Endothelial cell of umbilical vein (primary cell): ENCODE data around the gene RPS14. TPM values are rescaled to one million over a fixed set of nuclear protein-coding genes. Genes with fewer than 3 reads are reported as not detected.
A peak's percentile ranks its signal among the peaks of the same experiment; 100 is the strongest.

Source experiments
- BruUV-seq: library from RNA; stranded (reverse); fragments of 400-500 nt; replicated peaks from 2 replicates; lab custom pipeline; 2021; lab: Mats Ljungman, UMichigan
- CTCF ChIA-PET: fragments of 300-600, 350-600 bp; sonication (Branson Sonifier 250); formaldehyde crosslinking; loops from one replicate; lab custom pipeline; 2021; ENCODE audit warnings: antibody characterized with exemption, inconsistent platforms; lab: Charles Lee
- POLR2A ChIA-PET: fragments of 300-600, 350-600 bp; sonication (Branson Sonifier 250); formaldehyde crosslinking; loops from one replicate; lab custom pipeline; 2021; ENCODE audit warnings: antibody characterized with exemption, inconsistent platforms; lab: Charles Lee
- DNase-seq: peaks from one replicate; pipeline ENCODE4 v3.0.0-alpha.2; 2011; ENCODE audit warnings: low read depth, low spot score
- FAIRE-seq: peaks from 2 replicates; lab custom pipeline; 2011; peaks lifted over from hg19 to GRCh38; lab: Jason Lieb, UNC
- H2AFZ ChIP-seq: 2 replicates; pipeline ENCODE4 v1.6.0; 2012; ENCODE audit warnings: low read depth, low read length, control low read depth, inconsistent platforms
- H3K27ac ChIP-seq: 2 replicates; pipeline ENCODE4 v1.5.1; 2011; ENCODE audit warnings: low read depth, mild to moderate bottlenecking, control low read depth, low read length, moderate library complexity; ENCODE audit not compliant: insufficient read depth
- H3K27me3 ChIP-seq, 2 experiments: 2 replicates each; pipeline versions ENCODE4 v1.6.0 to v1.6.1; 2011; ENCODE audit warnings: low read length in 2 of 2, mixed read lengths in 1 of 2; ENCODE audit not compliant: control insufficient read depth in 2 of 2, insufficient read depth in 2 of 2
- H3K36me3 ChIP-seq, 2 experiments: 2 replicates in 1 of 2; 3 replicates in 1 of 2; pipeline ENCODE4 v1.5.1; 2011; ENCODE audit warnings: low read length in 2 of 2, mild to moderate bottlenecking in 1 of 2, moderate library complexity in 1 of 2; ENCODE audit not compliant: control insufficient read depth in 2 of 2, insufficient read depth in 2 of 2; ENCODE audit errors: extremely low read depth in 1 of 2
- H3K4me1 ChIP-seq: 3 replicates; pipeline ENCODE4 v1.5.1; 2011; ENCODE audit warnings: mild to moderate bottlenecking, low read length; ENCODE audit not compliant: control insufficient read depth, insufficient read depth; ENCODE audit errors: extremely low read depth
- H3K4me2 ChIP-seq: 2 replicates; pipeline ENCODE4 v1.6.1; 2011; ENCODE audit warnings: low read length, control low read depth, mixed read lengths; ENCODE audit not compliant: insufficient read depth
- H3K4me3 ChIP-seq, 3 experiments: fragments of 200-600 bp in 1 of 3; sonication (generic), shearing (Covaris generic) in 1 of 3; replicated peaks in 1 of 3; 2 replicates each; pipeline ENCODE4 v1.5.1; 2011 to 2016; ENCODE audit warnings: control low read depth in 3 of 3, low read length in 3 of 3, mild to moderate bottlenecking in 2 of 3, inconsistent platforms in 1 of 3, low read depth in 1 of 3, moderate library complexity in 1 of 3; ENCODE audit not compliant: insufficient read depth in 1 of 3
- H3K79me2 ChIP-seq: 2 replicates; pipeline ENCODE4 v1.6.0; 2012; ENCODE audit warnings: low read length, inconsistent platforms; ENCODE audit not compliant: control insufficient read depth, insufficient read depth
- H3K9ac ChIP-seq: replicated peaks from 2 replicates; pipeline ENCODE3; 2011; ENCODE audit warnings: low read length, control low read depth; ENCODE audit not compliant: insufficient read depth; ENCODE audit errors: extremely low read depth
- H3K9me1 ChIP-seq: replicated peaks from 3 replicates; pipeline ENCODE4 v1.6.0; 2011; ENCODE audit warnings: mild to moderate bottlenecking, low read length; ENCODE audit not compliant: control insufficient read depth, insufficient read depth; ENCODE audit errors: extremely low read depth
- H3K9me3 ChIP-seq: replicated peaks from 2 replicates; pipeline ENCODE4 v1.5.1; 2012; ENCODE audit warnings: low read length, inconsistent platforms; ENCODE audit not compliant: control insufficient read depth, insufficient read depth
- H4K20me1 ChIP-seq: replicated peaks from 2 replicates; pipeline ENCODE3; 2011; ENCODE audit warnings: mild to moderate bottlenecking, low read length; ENCODE audit not compliant: control insufficient read depth, insufficient read depth; ENCODE audit errors: extremely low read depth
- FOS ChIP-seq: IDR thresholded peaks from 2 replicates; pipeline ENCODE4 v1.6.1; 2011; ENCODE audit warnings: mild to moderate bottlenecking, low read length, moderate library complexity, borderline replicate concordance; ENCODE audit not compliant: insufficient read depth
- GATA2 ChIP-seq: IDR thresholded peaks from 2 replicates; pipeline ENCODE4 v1.7.0; 2011; ENCODE audit warnings: low read depth, mild to moderate bottlenecking, moderate library complexity, mixed read lengths, low read length; ENCODE audit not compliant: insufficient read length, insufficient read depth
- JUN ChIP-seq: IDR thresholded peaks from 2 replicates; pipeline ENCODE4 v1.6.1; 2011; ENCODE audit warnings: borderline replicate concordance, low read depth; ENCODE audit not compliant: insufficient read length, insufficient read depth
- dilution Hi-C: fragments of 300-500 bp; cut with MboI; formaldehyde crosslinking; loops from one replicate; pipeline ENCODE4 v1.15.0; 2019; ENCODE audit warnings: low sequenced_read_pairs; ENCODE audit not compliant: extremely low pct_ligation_motif_present
- intact Hi-C: fragments of 100-400 bp; cut with micrococcal nuclease; formaldehyde crosslinking; loops from one replicate; pipeline ENCODE4 v1.10.0; 2022
- polyA plus RNA-seq, 4 experiments: library from polyadenylated mRNA; depleted of rRNA in 3 of 4; stranded (reverse) in 3 of 4; unstranded in 1 of 4; fragments of >200 nt; gene quantifications; 2 replicates each; pipeline versions ENCODE4 v1.2.1 to v1.2.3, GENCODE V29; 2011 to 2012; ENCODE audit warnings: missing spikeins in 1 of 4
- total RNA-seq: library from RNA; stranded (reverse); gene quantifications from 2 replicates; pipeline ENCODE4 v1.2.3, GENCODE V29; 2021
- TF ChIP-seq, protein P1 (sequence below): IDR thresholded peaks from 2 replicates; pipeline ENCODE4 v1.6.1; 2011; ENCODE audit not compliant: insufficient read depth, insufficient read length

The RPS14 gene
- total and polyA plus RNA-seq, 2 donors (not counting 3 experiments of a cell fraction or from before 2014, with no cell fraction given) = 1,852 to 5,521 TPM

GRCh38 chr5:150465927-150466326 lies 16.4 kb upstream of the RPS14 start:
- DNase-seq (peak; percentile 46), FAIRE-seq (peak; percentile 74)
- Histone ChIP-seq H3K4me1 (peaks cover 21% of the 10 kb centered on the region), H3K27ac (no peak overlapping the region), H3K9me3 (no peaks in the 10 kb centered on the region), H3K4me2 (no peak overlapping the region), H3K27me3 (no peaks in the 10 kb centered on the region), H3K9me1 (no peaks in the 10 kb centered on the region), H3K79me2 (no peaks in the 10 kb centered on the region), H3K9ac (no peak overlapping the region), H3K36me3 (no peaks in the 10 kb centered on the region), H3K4me3 (no peak overlapping the region), H2AFZ (peak overlapping the region; percentile 16), H4K20me1 (no peaks in the 10 kb centered on the region)
- TF ChIP-seq FOS = no peak
- peak; percentile 21 for TF ChIP-seq JUN
- dilution Hi-C loops = no loop called here
- ChIA-PET POLR2A (no interaction called here), CTCF (interaction anchor here (1.8 kb wide), 1 partner anchor 16 kb away, joined by 4 read pairs; no protein-coding TSS in a partner anchor)
- BruUV-seq = no TSS peak
- intact Hi-C loops = loop anchor here (2.0 kb wide), 1 partner anchor 21 kb away; no protein-coding TSS in a partner anchor

DNA sequence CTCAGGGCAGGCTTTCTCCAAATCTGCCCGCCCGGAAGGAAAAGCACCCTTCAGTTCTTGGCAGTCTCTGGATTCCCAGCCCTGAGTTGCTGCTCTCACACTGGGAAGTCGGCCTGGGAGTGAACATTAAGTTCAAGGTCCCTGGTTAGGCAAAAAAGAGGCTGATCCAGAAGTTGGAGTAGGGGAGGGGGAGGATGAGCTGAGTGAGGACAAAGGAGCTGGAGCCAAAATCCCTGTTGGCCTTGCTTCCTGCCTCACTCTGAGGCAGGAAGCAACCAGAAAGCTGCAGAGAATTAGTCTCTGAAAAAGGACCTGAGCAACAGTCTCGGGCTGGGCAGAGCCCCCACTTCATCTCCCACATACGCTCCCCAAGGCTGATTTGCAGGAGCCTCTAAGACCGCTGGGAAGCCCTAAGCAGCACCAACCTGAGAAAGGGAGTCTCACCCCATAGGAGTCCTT lies 15.0 kb upstream of the RPS14 start:
- Histone ChIP-seq H3K9ac (no peak overlapping the region), H3K4me3 (no peak overlapping the region), H3K4me2 (no peak overlapping the region), H4K20me1 (no peaks in the 10 kb centered on the region), H3K4me1 (peaks cover 21% of the 10 kb centered on the region), H3K36me3 (no peaks in the 10 kb centered on the region), H3K79me2 (no peaks in the 10 kb centered on the region), H3K27me3 (no peaks in the 10 kb centered on the region), H3K27ac (no peak overlapping the region), H3K9me1 (no peaks in the 10 kb centered on the region), H2AFZ (peak overlapping the region; percentile 46), H3K9me3 (no peaks in the 10 kb centered on the region)
- ChIA-PET POLR2A (no interaction called here), CTCF (interaction anchor here (0.6 to 1.4 kb wide), 6 partner anchors 9 to 95 kb away, joined by 3 to 10 read pairs (median 4); no protein-coding TSS in a partner anchor)
- intact Hi-C loops = loop anchor here (1.0 to 2.0 kb wide), 2 partner anchors 22 to 59 kb away; no protein-coding TSS in a partner anchor
- TF ChIP-seq, protein P1, sequence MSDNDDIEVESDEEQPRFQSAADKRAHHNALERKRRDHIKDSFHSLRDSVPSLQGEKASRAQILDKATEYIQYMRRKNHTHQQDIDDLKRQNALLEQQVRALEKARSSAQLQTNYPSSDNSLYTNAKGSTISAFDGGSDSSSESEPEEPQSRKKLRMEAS = no peak
- TF ChIP-seq GATA2 = peak; percentile 27
- peak; percentile 28 for DNase-seq
- BruUV-seq = no TSS peak
- dilution Hi-C loops = no loop called here
- peak; percentile 67 for FAIRE-seq
